MM.1S (cell line): ENCODE results near the gene CBARP.

ENCODE experiments used
- DNase-seq: peaks from one replicate; pipeline ENCODE4 v3.0.0-alpha.2; 2015
- H2AFZ ChIP-seq: fragments of 300-600 bp; sonication (generic); 2 replicates; pipeline ENCODE4 v1.6.0; 2016; ENCODE audit warnings: antibody characterized with exemption, low read length
- H3F3A ChIP-seq: fragments of 300-600 bp; sonication (generic); 2 replicates; pipeline ENCODE4 v1.6.1; 2016; ENCODE audit warnings: mild to moderate bottlenecking, antibody characterized with exemption, low read length, moderate library complexity, mixed read lengths; ENCODE audit not compliant: insufficient read depth
- H3K27ac ChIP-seq: fragments of 300-600 bp; sonication (generic); 2 replicates; pipeline ENCODE4 v1.5.1; 2016; ENCODE audit warnings: mild to moderate bottlenecking, low read length
- H3K27me3 ChIP-seq: fragments of 300-600 bp; sonication (generic); replicated peaks from 2 replicates; pipeline ENCODE4 v1.6.0; 2016; ENCODE audit warnings: low read length; ENCODE audit not compliant: insufficient read depth
- H3K36me3 ChIP-seq: fragments of 300-600 bp; sonication (generic); replicated peaks from 2 replicates; pipeline ENCODE4 v1.6.1; 2016; ENCODE audit warnings: mild to moderate bottlenecking, low read length, mixed read lengths; ENCODE audit not compliant: insufficient read depth
- H3K4me1 ChIP-seq: fragments of 300-600 bp; sonication (generic); 2 replicates; pipeline ENCODE4 v1.6.1; 2016; ENCODE audit warnings: low read length, mixed read lengths
- H3K4me2 ChIP-seq: fragments of 300-600 bp; sonication (generic); 2 replicates; pipeline ENCODE4 v1.6.0; 2016; ENCODE audit warnings: low read depth, low read length
- H3K4me3 ChIP-seq: fragments of 300-600 bp; sonication (generic); 2 replicates; pipeline ENCODE4 v1.5.1; 2016; ENCODE audit warnings: low read length, mixed read lengths
- H3K79me2 ChIP-seq: fragments of 300-600 bp; sonication (generic); 2 replicates; pipeline ENCODE4 v1.6.1; 2016; ENCODE audit warnings: mixed run types, low read length, mixed read lengths
- H3K9ac ChIP-seq: fragments of 300-600 bp; sonication (generic); 2 replicates; pipeline ENCODE4 v1.6.1; 2016; ENCODE audit warnings: low read length, mixed read lengths
- H3K9me2 ChIP-seq: fragments of 300-600 bp; sonication (generic); replicated peaks from 2 replicates; pipeline ENCODE4 v1.6.1; 2016; ENCODE audit warnings: mild to moderate bottlenecking, low read length, mixed read lengths; ENCODE audit not compliant: insufficient read depth
- H3K9me3 ChIP-seq: fragments of 300-600 bp; sonication (generic); replicated peaks from 2 replicates; pipeline ENCODE4 v1.6.1; 2016; ENCODE audit warnings: mild to moderate bottlenecking, low read length, mixed read lengths; ENCODE audit not compliant: insufficient read depth
- H4K20me1 ChIP-seq: fragments of 300-600 bp; sonication (generic); 2 replicates; pipeline ENCODE4 v1.6.1; 2016; ENCODE audit warnings: mild to moderate bottlenecking, low read length, moderate library complexity, mixed read lengths; ENCODE audit not compliant: insufficient read depth
- CTCF ChIP-seq: fragments of 300-600 bp; sonication (generic); IDR thresholded peaks from 2 replicates; pipeline ENCODE4 v1.5.1; 2016; ENCODE audit warnings: antibody characterized with exemption, low read length, mixed read lengths
- EZH2 ChIP-seq: fragments of 300-600 bp; sonication (generic); optimal IDR thresholded peaks from 2 replicates; pipeline ENCODE3; 2017; ENCODE audit warnings: low read depth, mild to moderate bottlenecking, antibody characterized with exemption, low read length, mixed read lengths
- EZH2phosphoT487 ChIP-seq: fragments of 300-600 bp; sonication (generic); IDR thresholded peaks from 2 replicates; pipeline ENCODE4 v1.6.1; 2018; ENCODE audit warnings: antibody characterized with exemption, low read length

Gene CBARP

DNA sequence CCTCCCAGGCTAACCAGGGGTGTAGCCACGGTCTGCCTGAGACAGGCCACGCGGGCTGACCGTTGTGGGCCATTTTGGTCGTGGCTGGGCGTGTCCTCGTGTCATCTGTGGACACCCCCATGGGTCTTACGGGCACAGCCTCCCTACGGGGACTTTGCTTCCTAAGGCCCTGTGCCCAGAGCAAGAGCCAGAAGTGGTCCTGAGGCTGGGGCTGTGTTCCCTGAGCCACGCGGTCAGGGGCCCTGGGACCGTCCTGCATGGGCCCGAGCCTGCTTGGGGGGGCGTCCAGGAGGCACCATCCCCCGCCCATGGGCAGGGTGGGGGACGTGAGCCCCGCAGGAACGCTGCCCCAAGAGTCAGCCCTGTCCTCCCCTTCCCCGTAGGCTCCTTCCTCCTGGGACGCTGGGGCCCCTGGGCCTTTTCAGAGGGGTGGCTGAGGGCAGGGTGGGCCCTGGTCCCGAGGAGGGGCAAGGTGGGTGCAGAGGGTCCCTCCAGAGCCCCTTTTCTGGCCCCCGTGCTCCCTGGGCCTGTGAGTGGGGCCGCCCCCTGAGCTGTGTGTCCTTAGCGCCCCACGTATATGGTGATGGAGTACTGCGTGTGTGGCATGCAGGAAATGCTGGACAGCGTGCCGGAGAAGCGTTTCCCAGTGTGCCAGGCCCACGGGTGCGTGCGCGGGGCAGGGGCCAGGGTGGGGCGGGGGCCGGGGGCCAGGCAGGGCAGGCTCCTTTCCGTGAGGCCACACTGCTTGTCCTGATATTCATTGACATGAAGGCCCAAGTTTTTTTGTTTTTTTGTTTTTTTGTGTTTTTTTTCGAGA, 18.8 kb downstream of the CBARP start:
- no peaks in the 10 kb centered on the region for H3K4me1 ChIP-seq
- peaks cover 50% of the 10 kb centered on the region for H3K79me2 ChIP-seq
- no peaks in the 10 kb centered on the region for H3K9me3 ChIP-seq
- no peak for DNase-seq
- no peak overlapping the region for H3K4me2 ChIP-seq
- H3K4me3 ChIP-seq, result no peak overlapping the region
- H4K20me1 ChIP-seq, result peaks cover 3% of the 10 kb centered on the region; the same call in 1 of the 2 replicates
- no peaks in the 10 kb centered on the region for H3F3A ChIP-seq
- H3K36me3 ChIP-seq, result no peaks in the 10 kb centered on the region
- no peak overlapping the region for H2AFZ ChIP-seq
- no peak for TF ChIP-seq EZH2
- TF ChIP-seq EZH2phosphoT487, result no peak
- no peak for TF ChIP-seq CTCF
- no peak overlapping the region for H3K27ac ChIP-seq
- no peaks in the 10 kb centered on the region for H3K9me2 ChIP-seq
- H3K27me3 ChIP-seq, result no peaks in the 10 kb centered on the region
- no peak overlapping the region for H3K9ac ChIP-seq

- peaks cover 64% of the 10 kb centered on the region for H3K79me2 ChIP-seq
Measured at GRCh38 chr19:1217366-1217765, 20.4 kb downstream of the CBARP start.

GRCh38 chr19:1216756-1217155, 21.0 kb downstream of the CBARP start:
- DNase-seq, result no peak
- Histone ChIP-seq H3K27me3 (no peaks in the 10 kb centered on the region), H3K4me3 (no peak overlapping the region), H2AFZ (no peak overlapping the region), H3K9me3 (no peaks in the 10 kb centered on the region), H3F3A (no peaks in the 10 kb centered on the region), H3K79me2 (peaks cover 70% of the 10 kb centered on the region), H3K27ac (no peak overlapping the region), H3K9ac (no peak overlapping the region), H3K4me2 (no peak overlapping the region), H3K9me2 (no peaks in the 10 kb centered on the region), H3K36me3 (no peaks in the 10 kb centered on the region), H3K4me1 (no peaks in the 10 kb centered on the region), H4K20me1 (peaks cover 3% of the 10 kb centered on the region; the same call in 1 of the 2 replicates)
- TF ChIP-seq CTCF, result no peak
- no peak for TF ChIP-seq EZH2
- TF ChIP-seq EZH2phosphoT487, result no peak

More at GRCh38 chr19:1217366-1217765, 20.4 kb downstream of the CBARP start:
- no peak overlapping the region for H3K9ac ChIP-seq
- no peaks in the 10 kb centered on the region for H3F3A ChIP-seq
- peaks cover 3% of the 10 kb centered on the region; the same call in 1 of the 2 replicates for H4K20me1 ChIP-seq
- no peaks in the 10 kb centered on the region for H3K4me1 ChIP-seq
- no peak overlapping the region for H3K4me2 ChIP-seq
- H3K27ac ChIP-seq, result no peak overlapping the region
- H3K9me3 ChIP-seq, result no peaks in the 10 kb centered on the region
- no peaks in the 10 kb centered on the region for H3K9me2 ChIP-seq
- H2AFZ ChIP-seq, result no peak overlapping the region
- no peak for DNase-seq
- TF ChIP-seq EZH2phosphoT487, result no peak
- TF ChIP-seq EZH2, result no peak
- no peak for TF ChIP-seq CTCF
- H3K36me3 ChIP-seq, result no peaks in the 10 kb centered on the region
- no peak overlapping the region for H3K4me3 ChIP-seq
- no peaks in the 10 kb centered on the region for H3K27me3 ChIP-seq
